ENCODE results near the gene ZCCHC24.

- TF ChIP-seq CTCF (IDR thresholded peaks at IDR 0.05) (no peak), POLR2AphosphoS5 (IDR thresholded peaks at IDR 0.05) (no peak)
Observed at GRCh38 chr10:79463578-79464496, 18.4 kb upstream of the ZCCHC24 start.

Measured in esophagus muscularis mucosa (tissue), 3 donors.